Epithelial cell of proximal tubule (primary cell): Measurements from ENCODE around the gene ZW10. TPM values are rescaled to one million over a fixed set of nuclear protein-coding genes. Genes with fewer than 3 reads are reported as not detected.
"Not testable (repeated sequence)": the region's sequence is repeated elsewhere in the genome, so short reads cannot be mapped to it uniquely, and the experiment has no call there.

Experiments used
- DNase-seq: peaks from one replicate; pipeline ENCODE4 v3.0.0-alpha.2; 2011; ENCODE audit warnings: low read depth
- H3K4me3 ChIP-seq: 2 replicates; pipeline ENCODE4 v1.5.1; 2011; ENCODE audit warnings: low read depth, mild to moderate bottlenecking, low read length
- total RNA-seq: library from RNA; depleted of rRNA; stranded (reverse); fragments of >200 nt; gene quantifications from 2 replicates; pipeline ENCODE4 v1.2.3, GENCODE V29; 2015
- TF ChIP-seq, protein P1 (sequence below): conservative IDR thresholded peaks from 2 replicates; pipeline ENCODE4 v1.5.1; 2012; ENCODE audit warnings: low read depth, mild to moderate bottlenecking, low read length

The ZW10 gene
- total RNA-seq, 1 donor from 2014 or later: 16.3 TPM

DNA sequence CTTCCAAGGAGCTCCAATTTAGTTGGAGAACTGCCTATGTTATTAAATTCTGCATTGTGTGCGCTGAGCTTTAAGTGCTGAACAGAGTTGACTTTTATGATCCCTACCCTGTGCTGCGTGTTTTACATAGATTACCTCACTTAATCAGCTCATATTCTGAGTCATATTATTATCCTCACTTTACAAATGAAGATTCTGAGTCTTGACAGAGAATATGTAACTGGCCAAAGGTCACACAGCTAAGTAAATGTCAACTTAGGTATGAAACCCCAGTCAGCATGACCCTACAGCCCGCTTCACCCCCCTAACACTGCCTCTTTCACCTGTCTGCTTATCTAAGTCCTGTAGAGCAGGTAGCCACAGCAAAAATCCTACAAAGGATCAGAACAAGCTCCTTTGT, 47.6 kb downstream of the ZW10 start:
- TF ChIP-seq, protein P1, sequence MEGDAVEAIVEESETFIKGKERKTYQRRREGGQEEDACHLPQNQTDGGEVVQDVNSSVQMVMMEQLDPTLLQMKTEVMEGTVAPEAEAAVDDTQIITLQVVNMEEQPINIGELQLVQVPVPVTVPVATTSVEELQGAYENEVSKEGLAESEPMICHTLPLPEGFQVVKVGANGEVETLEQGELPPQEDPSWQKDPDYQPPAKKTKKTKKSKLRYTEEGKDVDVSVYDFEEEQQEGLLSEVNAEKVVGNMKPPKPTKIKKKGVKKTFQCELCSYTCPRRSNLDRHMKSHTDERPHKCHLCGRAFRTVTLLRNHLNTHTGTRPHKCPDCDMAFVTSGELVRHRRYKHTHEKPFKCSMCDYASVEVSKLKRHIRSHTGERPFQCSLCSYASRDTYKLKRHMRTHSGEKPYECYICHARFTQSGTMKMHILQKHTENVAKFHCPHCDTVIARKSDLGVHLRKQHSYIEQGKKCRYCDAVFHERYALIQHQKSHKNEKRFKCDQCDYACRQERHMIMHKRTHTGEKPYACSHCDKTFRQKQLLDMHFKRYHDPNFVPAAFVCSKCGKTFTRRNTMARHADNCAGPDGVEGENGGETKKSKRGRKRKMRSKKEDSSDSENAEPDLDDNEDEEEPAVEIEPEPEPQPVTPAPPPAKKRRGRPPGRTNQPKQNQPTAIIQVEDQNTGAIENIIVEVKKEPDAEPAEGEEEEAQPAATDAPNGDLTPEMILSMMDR: no peak
- DNase-seq: no peak
- H3K4me3 ChIP-seq: no peak overlapping the region

DNA sequence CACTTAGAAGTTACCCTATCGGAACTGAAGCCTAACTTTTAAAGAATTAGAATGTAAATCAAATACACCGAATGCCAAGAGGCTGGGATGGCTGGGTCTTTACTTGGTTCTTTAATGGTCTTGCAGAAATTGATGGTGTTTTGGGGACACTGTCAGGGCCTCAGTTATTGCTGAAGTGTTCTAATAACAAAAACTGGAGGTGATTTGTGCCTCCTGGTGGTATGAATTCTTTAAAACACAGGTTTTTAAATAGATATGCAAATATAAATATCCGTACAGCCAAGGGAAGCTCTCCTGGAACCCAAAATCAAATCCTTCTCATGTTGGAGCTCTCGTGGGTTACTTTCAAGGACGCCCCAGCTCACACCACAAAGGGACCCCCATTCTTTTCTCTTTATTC, 48.1 kb downstream of the ZW10 start:
- no peak for DNase-seq
- H3K4me3 ChIP-seq: no peak overlapping the region
- TF ChIP-seq, protein P1: no peak

DNA sequence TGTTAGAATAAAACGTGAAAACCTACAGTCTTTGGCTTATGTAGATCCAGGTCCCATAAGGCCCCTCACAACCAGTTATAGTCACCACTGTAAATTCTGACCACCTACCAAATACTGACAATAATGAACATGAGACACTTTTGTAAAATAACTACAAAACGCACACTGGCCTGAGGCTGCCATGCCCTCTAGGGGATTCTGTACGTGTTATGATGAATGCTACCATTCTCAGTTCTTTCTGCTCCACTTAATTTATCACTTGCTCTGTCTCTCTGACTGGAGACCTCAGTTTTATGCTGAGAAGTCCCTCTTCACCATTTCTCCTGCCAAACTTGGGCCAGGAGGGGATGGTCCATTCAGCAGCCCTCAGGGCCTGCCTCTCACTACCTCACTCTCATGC, 48.7 kb downstream of the ZW10 start:
- DNase-seq: no peak
- TF ChIP-seq, protein P1: no peak
- H3K4me3 ChIP-seq: no peak overlapping the region

- H3K4me3 ChIP-seq: no peak overlapping the region
- DNase-seq: no peak
- TF ChIP-seq, protein P1: no peak
Measured at GRCh38 chr11:113723787-113724186, 49.7 kb downstream of the ZW10 start.

DNA sequence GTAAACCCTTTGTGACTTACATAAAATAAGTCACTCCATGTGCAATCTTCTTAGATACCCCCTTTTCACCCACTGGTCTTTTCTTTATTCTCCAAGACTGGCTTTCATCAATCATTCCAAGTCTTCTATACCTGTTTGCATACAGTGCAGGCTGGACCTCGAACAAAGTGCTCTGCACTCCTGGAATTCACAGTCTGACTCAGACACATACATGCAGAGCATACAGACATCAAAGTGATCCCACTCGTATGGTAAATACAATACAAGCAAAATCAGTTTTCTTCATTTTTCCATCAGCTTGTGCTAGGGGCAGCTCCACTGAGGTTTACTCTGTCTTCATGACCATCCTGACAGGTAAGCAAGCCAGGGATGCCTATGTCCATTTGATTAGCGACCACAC, 50.6 kb downstream of the ZW10 start:
- TF ChIP-seq, protein P1: no peak
- no peak for DNase-seq
- no peak overlapping the region for H3K4me3 ChIP-seq

DNA sequence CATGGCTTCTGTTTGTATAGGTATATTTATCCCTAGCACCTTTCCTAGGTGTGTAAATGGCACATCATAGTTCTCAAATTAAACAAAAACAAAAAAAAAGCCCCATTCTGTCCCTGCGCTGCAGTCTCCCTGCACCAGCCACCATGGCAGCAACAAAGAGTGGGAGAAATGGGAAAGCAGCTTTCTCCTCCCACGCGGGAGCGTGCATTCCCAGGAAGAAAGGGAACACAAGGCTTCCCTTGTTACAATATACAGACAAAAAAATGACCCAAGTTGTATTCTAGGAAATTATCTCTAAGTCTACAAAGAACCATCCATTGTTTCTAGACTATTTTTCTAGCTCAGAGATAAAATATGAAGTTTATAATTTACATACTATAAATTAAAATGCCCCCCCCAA, 51.3 kb downstream of the ZW10 start:
- TF ChIP-seq, protein P1: no peak
- no peak overlapping the region for H3K4me3 ChIP-seq
- DNase-seq: no peak

DNA sequence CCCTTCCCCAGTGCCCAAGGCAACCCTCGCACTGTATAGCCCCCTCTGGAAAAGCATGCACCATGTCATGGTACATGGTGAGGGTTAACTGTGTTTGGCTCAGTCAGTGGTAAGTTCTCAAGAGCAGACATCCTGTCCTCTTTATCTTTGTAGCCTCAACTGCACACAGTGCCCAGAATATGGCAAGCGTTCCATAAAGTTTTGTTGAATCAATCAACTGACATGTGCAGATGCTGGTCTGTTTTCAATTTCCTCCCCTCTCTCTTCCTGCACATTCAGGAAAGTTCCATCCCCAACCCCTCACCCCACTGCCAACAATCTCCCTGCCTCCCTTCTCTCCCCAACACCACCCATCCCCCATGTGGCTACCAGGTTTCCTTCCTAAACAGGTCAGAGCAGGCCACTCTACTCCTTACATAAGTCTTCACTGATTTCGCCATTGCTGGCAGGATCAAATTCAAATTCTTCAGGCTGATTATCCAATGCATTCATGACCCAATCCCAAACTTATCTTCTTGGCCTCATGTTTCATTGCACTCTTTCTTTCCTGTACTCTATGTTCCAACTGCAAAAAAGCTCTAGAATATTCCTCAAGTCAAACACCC, 51.9 kb downstream of the ZW10 start:
- no peak for DNase-seq
- TF ChIP-seq, protein P1: no peak
- no peak overlapping the region for H3K4me3 ChIP-seq

DNA sequence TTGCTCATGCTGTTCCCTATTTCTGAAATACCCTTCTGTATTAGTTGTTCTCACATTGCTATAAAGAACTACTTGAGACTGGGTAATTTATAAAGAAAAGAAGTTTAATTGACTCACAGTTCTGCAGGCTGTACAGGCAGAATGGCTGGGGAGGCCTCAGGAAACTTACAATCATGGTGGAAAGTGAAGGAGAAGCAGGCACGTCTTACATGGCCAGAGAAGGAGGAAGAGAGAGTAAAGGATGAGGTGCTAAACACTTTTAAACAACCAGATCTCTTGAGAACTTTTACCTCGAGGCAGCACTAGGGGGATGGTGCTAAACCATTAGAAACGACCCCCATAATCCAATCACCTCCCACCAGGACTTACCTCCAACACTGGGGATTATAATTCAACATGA, 53.0 kb downstream of the ZW10 start:
- not testable (repeated sequence) for H3K4me3 ChIP-seq, DNase-seq
